GM21723 (cell line): Measurements from ENCODE around the gene ALDH3A1.
"Not testable (repeated sequence)": the region's sequence is repeated elsewhere in the genome, so short reads cannot be mapped to it uniquely, and the experiment has no call there.

Experiments used
- ATAC-seq: cut with Tn5 transposase; IDR thresholded peaks from one replicate; pipeline ENCODE4 v1.9.1; 2021; ENCODE audit warnings: mild to moderate bottlenecking, moderate library complexity; ENCODE audit not compliant: unreplicated experiment

ALDH3A1 gene

DNA sequence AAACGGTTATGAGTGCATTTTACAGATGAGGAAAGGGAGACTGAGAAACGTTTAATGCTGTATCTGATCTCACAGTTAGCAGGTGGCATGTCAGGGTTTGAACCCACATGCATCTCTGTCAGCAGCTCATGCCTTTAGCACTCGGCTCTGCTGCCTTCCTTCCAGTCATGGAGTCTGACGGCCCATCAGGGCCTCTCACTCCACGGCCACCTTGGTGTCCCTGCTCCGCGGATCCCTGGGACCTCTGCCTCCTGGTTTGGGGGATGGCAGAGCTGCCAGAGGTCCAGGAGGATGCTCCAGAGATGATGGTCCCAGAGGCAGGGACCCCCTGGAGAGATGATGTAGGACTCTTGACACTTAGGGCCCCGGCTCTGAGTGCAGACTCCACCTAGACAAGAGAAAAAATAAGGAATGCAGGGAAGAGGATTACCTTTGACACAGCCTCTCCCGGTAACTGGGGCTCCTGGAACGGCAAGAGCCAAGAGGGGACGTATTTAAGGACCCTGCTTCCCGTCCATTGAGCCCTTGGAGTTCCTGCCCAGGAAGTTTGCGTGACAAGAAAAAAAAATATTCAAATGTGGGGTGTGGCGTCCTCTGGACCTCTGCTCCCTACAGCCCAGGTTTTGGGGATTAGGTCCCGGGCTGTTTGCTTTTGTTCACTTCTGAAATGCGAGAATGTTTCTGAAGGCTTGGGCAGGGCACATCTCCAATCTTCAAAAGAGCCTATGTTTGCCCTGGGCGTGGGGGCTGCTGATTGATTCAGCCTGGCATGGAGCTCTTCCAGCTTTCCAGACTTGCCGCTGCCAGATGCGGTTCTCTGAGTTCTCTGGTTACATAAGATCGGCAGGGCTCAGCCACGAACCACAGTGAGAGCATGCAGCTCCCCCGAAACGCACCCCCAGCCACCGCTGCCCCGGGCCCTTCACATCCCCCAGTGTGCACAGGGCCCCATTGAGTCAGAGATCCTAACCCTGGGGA, at the start of gene ALDH3A1:
ALDH3A1 (minus strand) TSS at position 470 of the 978 bp plus-strand sequence. CDS start 3,169 bp downstream, outside the sequence.
- no peak for ATAC-seq

DNA sequence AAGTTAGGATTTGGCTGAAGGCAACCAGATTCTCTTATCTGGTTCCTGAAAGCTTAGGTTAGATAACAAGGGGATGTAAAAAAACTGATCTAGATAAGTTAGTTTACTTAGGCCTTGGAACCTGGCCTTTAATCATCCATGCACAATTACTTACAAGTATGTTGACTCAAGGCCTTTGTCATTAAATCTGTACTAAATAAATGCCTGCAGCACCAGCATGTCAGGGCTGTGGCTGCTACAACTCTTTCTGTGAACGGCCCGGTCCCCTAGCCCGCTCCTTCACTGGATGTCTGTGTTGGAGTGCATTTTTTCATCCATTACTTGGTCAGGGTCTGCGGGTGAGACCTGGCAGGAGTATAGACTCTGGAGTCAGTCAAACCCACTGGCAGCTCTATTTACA, 48.4 kb upstream of the ALDH3A1 start:
- no peak for ATAC-seq

DNA sequence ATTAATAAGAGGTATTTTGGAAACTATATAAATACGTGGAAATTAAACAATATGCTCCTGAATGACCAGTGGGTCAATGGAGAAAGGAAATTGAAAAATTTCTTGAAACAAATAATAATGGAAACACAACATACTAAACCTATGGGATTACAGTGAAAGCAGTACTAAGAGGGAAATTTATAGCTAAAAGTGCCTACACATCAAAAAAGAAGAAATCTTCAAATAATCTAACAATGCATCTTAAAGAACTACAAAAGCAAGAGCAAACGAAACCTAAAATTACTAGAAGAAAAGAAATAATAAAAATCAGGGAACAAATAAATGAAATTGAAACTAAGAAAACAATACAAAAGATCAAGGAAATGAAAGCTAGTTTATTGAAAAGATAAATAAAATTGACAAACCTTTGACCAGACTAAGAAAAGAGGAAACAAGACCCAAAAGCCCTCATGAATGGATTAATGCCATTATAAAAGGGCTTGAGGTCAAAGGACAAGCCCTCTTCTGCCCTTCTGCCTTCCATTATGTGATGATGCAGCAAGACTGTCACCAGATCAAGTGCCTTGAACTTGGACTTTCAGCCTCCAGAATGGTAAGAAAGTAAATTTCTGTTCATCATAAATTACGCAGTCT, 43.9 kb upstream of the ALDH3A1 start:
- no peak for ATAC-seq

DNA sequence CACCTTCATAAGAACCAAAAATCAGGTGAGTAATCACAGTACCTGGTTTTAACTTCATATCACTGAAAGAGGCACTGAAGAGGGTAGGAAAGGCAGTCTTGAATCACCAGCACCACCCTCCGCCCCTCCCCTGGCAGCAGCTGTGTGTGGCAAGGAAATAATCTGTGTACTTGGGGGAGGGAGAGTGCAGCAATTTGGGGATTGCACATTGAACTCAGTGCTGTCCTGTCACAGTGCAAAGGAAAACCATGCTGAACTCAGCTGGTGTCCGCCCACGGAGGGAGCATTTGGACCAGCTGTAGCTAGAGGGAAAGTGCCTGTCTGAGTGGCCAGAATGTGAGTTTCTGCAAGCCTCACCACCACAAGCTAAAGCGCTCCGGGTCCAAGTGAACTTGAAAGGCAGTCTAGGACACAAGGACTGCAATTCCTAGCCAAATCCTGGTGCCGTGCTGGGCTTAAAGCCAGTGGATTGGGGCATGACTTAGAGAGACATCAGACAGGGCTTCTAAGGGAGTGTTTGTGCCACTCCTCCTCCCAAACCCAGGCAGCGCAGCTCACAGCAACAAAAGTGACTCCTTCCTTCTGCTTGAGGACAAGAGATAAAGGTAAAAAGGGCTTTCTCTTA, 39.7 kb upstream of the ALDH3A1 start:
- ATAC-seq: no peak

DNA sequence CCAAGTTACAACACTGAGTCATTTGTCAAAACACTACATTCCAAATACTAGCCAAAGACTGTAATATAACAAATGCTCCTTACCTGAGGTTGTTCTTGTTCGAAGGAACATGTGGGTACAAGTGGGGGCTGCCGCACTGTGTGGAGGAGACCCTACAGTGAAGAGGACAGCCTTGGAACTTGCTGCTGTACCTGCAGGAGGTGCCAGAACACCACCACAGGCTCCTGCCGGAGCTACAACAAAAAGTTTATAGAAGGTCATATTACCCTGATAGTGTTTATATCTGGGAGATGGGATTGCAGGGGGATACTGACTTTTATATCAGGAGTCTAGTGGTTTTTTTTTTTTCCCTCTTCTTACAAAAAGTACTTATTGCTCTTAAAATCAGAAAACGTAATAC, 37.8 kb upstream of the ALDH3A1 start:
- ATAC-seq: no peak

DNA sequence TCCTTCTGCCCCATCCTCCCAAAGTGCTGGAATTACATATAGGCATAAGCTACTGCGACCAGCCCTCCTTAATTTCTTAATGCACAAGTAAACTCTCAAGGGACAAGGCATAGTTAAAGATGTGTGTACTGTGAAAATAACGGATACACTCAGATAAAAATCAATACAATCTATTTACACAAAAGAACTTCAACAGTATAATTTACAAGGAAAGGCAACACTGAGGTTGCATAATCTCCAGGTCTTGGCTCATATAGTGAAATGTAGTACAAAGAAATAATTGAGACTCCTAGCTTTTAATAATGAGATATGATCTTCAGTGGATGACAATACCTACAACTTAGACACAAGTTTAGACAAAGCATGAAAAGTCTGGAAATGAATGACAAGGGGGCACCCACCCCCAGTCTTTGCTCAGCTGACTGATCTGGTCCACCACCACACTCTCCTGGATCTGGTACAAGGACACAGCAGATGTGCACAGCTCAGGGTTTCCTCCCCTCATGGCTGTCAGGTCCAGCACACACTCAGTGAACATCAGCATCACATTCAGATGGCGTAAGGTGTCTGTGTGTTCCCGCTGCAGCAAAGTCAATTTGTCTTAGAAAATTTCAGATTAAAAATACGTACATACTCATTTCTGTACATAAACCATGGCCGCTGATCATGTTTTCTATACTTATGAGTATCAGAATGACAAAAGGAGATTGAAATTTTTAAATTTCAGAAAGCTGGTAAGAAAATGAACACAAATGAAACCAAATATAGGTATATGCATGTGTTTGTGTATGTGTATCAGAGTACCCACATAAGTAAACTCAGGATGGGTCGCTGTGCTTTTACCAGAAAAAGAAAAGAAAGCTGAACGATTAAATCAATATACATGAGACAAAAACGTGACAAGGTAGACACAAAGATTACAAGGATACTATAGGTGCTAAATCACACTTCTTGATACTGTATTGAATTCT, 33.7 kb upstream of the ALDH3A1 start:
- no peak for ATAC-seq

DNA sequence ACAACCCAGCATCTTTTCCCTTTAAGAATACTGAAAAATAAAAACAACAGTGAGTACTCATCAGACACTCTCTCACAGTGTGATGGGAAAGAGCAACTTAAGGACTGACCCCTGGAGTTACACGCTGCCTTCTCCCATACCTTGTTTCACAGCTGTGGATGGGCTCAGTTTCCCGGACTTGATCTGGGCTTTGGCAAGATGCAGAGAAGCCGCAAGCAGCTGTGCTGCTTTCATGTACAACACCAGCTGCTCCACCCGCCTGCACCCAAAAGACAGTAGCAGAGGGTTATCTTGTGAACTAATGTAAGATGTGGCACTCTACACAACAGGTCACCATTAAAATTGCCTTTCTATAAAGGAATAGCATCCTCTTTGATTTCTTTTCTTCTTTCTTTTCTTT, 32.7 kb upstream of the ALDH3A1 start:
- ATAC-seq: no peak

DNA sequence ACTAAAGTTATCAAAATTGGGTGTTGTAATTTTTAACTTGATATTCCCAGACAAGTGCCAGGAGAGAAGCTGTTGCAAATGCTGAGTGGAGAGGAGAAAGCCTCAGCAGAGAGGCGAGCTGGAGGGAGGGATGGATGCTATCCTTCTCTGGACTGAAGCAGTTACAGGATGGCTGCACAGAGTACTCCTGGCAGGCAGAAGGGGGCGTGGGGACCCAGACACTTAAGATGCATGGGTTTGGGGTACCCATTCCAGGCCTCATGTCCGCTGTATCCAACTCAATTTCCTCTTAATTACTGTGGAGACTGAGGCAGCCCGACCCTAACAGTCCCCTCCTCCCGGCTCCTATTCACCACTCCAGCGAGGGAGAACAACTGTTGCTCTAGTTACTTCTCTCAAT, 25.4 kb upstream of the ALDH3A1 start:
- ATAC-seq: no peak

DNA sequence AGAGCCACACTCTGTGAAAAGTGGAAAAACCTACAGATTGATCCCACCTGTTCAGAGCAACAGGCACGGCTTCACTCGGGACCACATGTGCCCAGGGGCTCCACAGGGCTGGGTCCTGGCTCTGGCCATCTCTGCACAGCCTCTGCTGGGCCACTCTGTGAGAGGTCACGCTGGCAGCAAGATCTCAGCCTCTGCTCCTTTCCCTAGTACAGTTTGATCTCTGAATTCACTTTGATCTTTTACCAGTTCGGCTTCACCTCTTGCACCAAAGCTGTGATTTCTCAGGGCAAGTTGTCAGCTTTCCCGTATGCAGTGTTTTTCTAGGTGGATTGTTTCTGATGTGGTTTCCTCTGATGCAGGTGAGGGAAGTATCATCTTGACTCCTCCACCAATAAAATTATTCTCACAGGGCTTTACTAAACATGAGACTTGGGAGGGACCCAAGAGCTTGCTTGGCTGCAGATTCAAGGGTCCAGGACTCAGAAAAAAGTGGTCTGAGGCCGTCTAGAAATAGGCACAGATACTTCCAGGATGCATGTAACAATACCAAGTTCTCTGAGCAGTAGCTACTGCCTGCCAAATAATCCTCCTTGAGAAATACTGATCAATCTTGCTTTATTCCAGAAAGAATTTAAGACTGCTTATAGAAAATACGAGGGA, 24.0 kb upstream of the ALDH3A1 start:
- ATAC-seq: no peak

DNA sequence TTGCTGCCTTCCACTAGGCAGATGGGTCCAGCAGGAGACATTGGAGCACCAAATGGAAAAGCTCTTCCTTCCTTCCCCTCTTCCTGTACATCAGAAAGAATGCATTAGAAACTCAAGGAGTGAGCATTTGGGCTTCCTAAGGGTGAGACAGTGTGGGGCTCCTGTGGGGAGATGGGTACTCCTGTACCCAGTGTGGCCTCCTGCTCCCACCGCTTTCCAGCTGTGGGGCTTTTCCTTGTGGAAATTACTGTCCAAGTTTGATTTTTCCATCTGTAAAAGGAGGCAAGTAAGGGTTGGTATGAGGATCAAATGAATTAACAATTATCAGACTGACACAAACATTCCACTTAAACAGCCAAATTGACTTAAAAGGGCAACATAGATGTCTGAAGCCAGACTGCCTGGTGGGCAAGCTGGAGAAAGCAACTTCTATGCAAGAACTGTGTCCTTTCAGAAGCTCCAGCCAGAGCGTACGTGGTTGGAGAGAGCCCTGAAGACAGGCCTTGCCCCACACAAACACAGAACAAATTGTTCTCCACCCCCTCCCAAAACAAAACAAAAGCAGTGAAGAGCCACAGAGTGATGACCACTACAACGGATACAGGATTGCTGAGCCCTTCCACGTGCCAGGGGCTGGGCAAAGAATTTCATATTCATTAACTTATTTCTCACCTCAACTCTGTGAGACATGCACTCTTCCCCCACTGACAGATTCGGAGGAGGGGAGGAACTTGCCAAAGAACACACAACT, 23.1 kb upstream of the ALDH3A1 start:
- ATAC-seq: no peak

DNA sequence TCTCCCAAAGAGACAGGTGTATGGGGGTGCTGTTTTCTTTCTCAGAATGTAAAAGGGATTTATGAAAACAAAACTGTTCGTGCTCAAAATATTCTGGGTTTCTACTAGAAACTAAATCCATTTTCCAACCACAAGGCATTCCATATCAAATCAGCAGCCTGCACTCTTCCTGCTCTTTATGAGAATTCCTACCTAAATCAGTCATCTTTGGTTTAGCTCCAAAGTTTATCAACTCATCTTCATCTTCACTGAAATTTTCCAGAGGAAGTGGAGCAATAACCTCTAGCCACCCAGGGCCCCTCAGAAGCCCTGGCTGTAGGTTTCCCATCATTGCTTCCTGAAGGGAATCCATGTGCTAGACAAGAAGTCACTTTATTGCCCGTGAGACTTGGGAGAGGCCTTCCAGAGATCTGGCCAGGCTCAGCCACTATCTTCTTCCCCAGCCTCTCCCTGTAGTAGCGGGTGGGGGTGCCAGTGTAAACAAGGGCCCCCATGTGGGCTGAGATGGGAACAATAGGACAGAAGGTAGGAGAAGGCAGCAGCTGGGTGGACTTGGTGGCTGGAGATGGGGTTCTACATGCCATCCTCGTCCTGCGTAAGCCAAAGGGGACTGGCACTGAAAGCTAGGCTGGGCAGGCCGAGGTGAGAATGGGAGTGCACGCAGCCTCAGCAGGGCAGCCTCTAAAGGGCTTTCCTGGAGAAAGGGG, 22.0 kb upstream of the ALDH3A1 start:
- no peak for ATAC-seq

DNA sequence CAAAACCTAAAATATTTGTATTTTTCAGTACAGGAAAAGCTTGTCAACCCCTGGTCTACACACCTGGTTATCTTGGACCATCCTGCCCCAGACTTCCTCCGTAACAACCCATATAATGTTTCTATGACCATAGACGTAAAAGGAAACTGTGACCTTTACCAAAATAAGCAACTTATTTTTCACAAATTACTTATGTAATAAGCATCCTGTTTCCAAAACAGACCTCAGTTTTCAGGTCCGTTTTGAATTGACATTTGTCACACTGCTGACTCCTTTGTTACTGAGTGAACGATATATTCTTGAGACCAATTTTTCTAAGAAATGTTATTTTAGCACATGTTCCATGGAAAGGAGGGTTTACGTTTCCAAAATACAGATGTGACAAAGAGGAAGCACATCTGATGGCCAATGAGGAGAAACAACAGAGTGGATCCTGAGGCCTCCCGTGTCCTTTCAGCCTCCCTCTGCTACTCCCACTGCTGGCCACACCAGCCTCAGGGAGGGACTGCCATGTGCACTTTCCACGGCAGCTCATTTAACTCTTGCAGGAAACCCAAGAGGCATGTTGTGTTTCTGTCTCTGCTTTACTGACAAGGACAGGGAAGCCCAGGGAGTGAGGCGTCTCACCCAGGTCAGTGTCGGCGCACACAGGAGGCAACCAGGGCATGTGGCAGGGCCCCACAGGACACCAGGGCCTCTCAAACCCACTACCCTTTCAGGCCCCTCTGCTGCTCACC, 20.1 kb upstream of the ALDH3A1 start:
- ATAC-seq: peak; percentile 52

DNA sequence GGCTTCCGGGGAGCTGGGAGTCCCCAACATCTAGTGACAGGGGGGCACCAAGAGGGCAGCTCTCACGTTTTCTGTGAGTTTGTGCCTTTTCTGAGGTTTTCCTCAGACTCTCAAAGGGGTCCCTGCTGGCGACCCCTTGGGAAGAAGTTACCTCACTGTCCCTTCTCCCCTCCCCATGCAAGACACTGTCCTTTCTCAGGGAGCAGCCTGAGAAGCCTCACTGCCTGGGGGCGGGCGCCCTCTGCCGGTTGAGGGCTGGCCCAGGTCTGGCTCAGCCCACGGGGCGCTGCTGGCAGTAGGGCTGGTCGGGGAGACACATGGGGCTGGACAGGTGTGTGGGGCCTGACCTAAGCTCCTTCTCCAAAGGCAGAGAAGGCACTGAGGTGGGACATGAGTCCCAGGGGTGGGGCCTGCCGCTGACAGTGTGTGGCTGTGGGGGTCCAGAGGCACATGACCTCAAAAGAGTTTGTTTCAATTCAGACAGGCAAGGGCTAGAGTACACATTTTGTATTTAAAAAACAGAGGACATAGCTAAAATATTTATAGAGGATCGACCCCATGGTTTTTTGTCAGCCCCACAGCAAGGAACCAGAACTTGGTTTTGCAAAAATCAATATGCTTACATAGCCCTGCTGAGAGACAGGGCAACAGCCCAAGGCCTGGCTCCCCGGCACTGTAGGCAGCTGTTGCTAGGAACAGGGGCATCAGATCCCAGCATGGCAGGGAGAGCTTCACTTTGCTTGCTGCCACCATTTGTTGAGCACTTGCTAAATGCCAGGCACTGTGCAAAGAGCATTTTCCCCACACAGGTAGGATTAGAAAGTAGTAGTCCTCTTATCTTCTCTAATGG, 18.5 kb upstream of the ALDH3A1 start:
- ATAC-seq: peak; percentile 70

DNA sequence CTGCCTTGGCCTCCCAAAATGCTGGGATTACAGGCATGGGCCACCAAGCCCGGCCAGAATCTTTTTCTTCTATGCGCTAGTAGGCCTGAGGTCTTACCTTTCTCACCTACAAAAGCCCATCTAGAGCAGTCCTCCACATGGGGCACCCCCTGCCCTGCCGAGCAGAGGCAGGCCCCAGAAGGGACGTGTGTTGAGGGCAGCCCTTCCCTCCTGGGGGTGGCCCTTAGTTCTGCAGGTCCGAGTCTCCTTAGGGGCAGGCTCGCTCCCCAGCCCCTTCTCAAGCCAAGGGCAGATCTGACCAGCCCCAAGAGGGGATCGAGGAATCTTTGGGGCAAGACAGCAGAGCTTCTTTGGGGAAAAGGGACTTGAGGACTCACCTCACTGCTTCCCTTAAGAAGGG, 17.9 kb upstream of the ALDH3A1 start:
- ATAC-seq: no peak

DNA sequence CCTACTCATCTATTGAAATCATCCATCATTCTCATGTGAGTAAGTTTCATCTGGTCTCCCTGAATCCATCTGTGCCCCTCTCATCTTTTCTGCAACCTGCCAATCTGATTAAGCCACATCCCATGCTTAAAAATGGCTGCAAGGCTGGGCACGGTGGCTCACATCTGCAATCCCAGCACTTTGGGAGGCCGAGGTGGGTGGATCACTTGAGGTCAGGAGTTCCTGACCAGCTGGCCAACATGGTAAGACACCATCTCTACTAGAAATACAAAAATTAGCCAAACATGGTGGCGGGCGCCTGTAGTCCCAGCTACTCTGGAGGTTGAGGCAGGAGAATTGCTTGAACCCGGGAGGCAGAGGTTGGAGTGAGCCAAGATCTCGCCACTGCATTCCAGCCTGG, 15.9 kb upstream of the ALDH3A1 start:
- not testable (repeated sequence) for ATAC-seq

DNA sequence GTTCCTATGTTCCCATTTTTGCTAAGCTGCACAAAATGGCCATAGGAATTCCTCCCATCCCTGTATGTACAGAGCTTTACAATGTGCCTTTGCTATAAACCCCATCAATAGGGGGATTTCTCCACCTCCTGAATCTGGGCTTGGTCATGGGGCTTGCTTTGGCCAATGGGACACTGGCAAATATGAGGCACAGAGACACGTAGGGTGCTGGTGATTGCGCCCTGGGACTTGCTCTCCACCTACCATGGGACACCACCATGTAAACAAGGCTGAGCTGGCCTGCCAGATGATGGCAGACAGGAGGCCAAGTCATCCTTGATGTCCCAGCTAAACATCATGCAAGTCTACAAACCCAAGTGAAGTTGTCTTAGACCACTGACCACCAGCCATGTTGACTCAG, 15.3 kb upstream of the ALDH3A1 start:
- no peak for ATAC-seq

DNA sequence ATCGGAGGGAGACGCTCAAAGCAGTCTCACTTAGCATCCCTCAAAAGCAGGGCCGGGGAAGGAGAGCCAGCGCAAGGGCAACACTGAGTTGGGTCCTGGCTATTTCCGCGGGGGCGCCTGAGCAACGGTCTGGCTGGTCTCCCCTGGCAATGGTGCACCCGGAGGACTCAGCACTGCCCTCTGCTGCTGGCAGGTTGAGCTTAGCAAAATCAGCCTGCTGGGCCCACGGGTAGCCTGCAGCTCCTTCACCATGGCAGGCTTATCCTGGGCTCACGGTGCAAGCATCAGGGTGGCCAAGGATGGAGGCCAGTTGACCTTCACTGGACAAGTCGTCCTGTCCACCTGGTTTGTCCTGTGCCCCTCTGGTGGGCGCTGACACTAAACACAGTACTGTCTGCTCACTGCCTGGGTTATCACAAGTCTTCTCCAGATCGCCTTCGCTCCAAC, 14.4 kb upstream of the ALDH3A1 start:
- ATAC-seq: no peak
